ENCODE measurements around the gene MEI1. TPM values are rescaled to one million over a fixed set of nuclear protein-coding genes. Genes with fewer than 3 reads are reported as not detected.

The MEI1 gene
- total RNA-seq, 1 experiment from 2014 or later: 0.20 TPM

- H2BK12ac ChIP-seq (ENCODE audit: insufficient read length, low read depth, low read length): no peak overlapping the region
- no peak overlapping the region for H3K4ac ChIP-seq (ENCODE audit: low read depth, low read length)
- no peak for TF ChIP-seq CTCF (conservative IDR thresholded peaks at IDR 0.05)
Measured at GRCh38 chr22:41702763-41703162, 3.5 kb downstream of the MEI1 start.

More at GRCh38 chr22:41702763-41703162, 3.5 kb downstream of the MEI1 start:
- Histone ChIP-seq H2BK15ac (ENCODE audit: low read depth, low read length) (no peak overlapping the region), H2BK5ac (ENCODE audit: insufficient read length, low read length) (no peak overlapping the region), H3K79me2 (ENCODE audit: insufficient read depth, low read length) (no peaks in the 10 kb centered on the region), H4K20me1 (ENCODE audit: control insufficient read depth, insufficient read depth, insufficient read length) (no peaks in the 10 kb centered on the region), H3K23ac (ENCODE audit: insufficient read length, low read depth, low read length) (no peak overlapping the region), H4K5ac (ENCODE audit: insufficient read length, low read depth, low read length) (no peak overlapping the region), H2BK120ac (ENCODE audit: low read depth, low read length, poor library complexity, severe bottlenecking) (no peak overlapping the region), H3T11ph (ENCODE audit: low read length) (no peak overlapping the region), H3K56ac (ENCODE audit: insufficient read length, low read depth, low read length) (no peak overlapping the region), H4K8ac (replicated peaks; ENCODE audit: insufficient read length, low read depth, low read length) (no peak overlapping the region), H2AFZ (ENCODE audit: low read length) (no peak overlapping the region), H4K91ac (ENCODE audit: insufficient read length, low read depth, low read length) (no peak overlapping the region), H3K4me2 (ENCODE audit: insufficient read depth, insufficient read length, low read length) (no peak overlapping the region), H3K14ac (ENCODE audit: insufficient read depth, low read length) (no peak overlapping the region), H3K9ac (ENCODE audit: extremely low read depth, insufficient read length, low read length) (no peak overlapping the region), H3K9me3 (ENCODE audit: control insufficient read depth, low read depth, low read length) (no peaks in the 10 kb centered on the region), H3K23me2 (ENCODE audit: insufficient read length, low read depth, low read length, poor library complexity, severe bottlenecking) (no peaks in the 10 kb centered on the region), H2BK20ac (ENCODE audit: low read depth, low read length, poor library complexity, severe bottlenecking) (no peak overlapping the region), H3K18ac (ENCODE audit: insufficient read length, low read depth, low read length) (no peak overlapping the region), H2AK5ac (ENCODE audit: insufficient read length, low read length) (no peak overlapping the region), H3K4me1 (ENCODE audit: insufficient read depth, low read length) (no peaks in the 10 kb centered on the region), H3K27ac (ENCODE audit: insufficient read length, low read depth, low read length) (no peak overlapping the region), H3K79me1 (ENCODE audit: insufficient read depth, low read depth, low read length, poor library complexity, severe bottlenecking) (no peaks in the 10 kb centered on the region), H3K27me3 (ENCODE audit: insufficient read depth, low read length) (no peaks in the 10 kb centered on the region)
- peaks cover 2% of the 10 kb centered on the region in 2 experiments; a peak in 1 of 4 replicates for H3K4me1 Mint-ChIP-seq
- no peak overlapping the region for H3K27ac Mint-ChIP-seq
- no peaks in the 10 kb centered on the region for H3K36me3 Mint-ChIP-seq (ENCODE audit: insufficient read depth in 1 of 3, low read depth in 3 of 3)
- H3K4me3 Mint-ChIP-seq: no peak overlapping the region
- H3K27me3 Mint-ChIP-seq (ENCODE audit: low read depth): peaks cover 3% of the 10 kb centered on the region
- H3K9me3 Mint-ChIP-seq: no peaks in the 10 kb centered on the region
- WGBS (ENCODE audit: extremely low coverage, insufficient read length, low lambda C conversion rate): no CpG with 5 or more reads among the region's 9 CpGs
- DNase-seq: no peak

Measured in H9 (cell line).